GM10248 (cell line): ENCODE data around the gene RIMBP2.

Source experiments
- CTCF ChIA-PET: fragments of 300-600 bp; sonication (Branson Sonifier 250); formaldehyde crosslinking; extraction: SDS; loops from one replicate; lab custom pipeline; 2021; ENCODE audit warnings: antibody characterized with exemption; lab: Yijun Ruan, JAX
- POLR2A ChIA-PET: fragments of 350-650 bp; sonication (Branson Sonifier 250); formaldehyde crosslinking; extraction: SDS; loops from one replicate; lab custom pipeline; 2020; ENCODE audit warnings: antibody characterized with exemption; lab: Yijun Ruan, JAX
- DNase-seq: peaks from one replicate; pipeline ENCODE4 v3.0.0; 2012; ENCODE audit errors: extremely low spot score
- TF ChIP-seq, protein P1 (sequence below): IDR thresholded peaks from 2 replicates; pipeline ENCODE4 v1.5.1; 2012; ENCODE audit warnings: mild to moderate bottlenecking, low read depth; ENCODE audit errors: extremely low read depth, missing control alignments, control extremely low read depth

RIMBP2 gene

GRCh38 chr12:130423991-130424857, 291.9 kb downstream of the RIMBP2 start:
- CTCF ChIA-PET: no interaction called here
- POLR2A ChIA-PET: no interaction called here
- no peak for DNase-seq
- TF ChIP-seq, protein P1, sequence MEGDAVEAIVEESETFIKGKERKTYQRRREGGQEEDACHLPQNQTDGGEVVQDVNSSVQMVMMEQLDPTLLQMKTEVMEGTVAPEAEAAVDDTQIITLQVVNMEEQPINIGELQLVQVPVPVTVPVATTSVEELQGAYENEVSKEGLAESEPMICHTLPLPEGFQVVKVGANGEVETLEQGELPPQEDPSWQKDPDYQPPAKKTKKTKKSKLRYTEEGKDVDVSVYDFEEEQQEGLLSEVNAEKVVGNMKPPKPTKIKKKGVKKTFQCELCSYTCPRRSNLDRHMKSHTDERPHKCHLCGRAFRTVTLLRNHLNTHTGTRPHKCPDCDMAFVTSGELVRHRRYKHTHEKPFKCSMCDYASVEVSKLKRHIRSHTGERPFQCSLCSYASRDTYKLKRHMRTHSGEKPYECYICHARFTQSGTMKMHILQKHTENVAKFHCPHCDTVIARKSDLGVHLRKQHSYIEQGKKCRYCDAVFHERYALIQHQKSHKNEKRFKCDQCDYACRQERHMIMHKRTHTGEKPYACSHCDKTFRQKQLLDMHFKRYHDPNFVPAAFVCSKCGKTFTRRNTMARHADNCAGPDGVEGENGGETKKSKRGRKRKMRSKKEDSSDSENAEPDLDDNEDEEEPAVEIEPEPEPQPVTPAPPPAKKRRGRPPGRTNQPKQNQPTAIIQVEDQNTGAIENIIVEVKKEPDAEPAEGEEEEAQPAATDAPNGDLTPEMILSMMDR: no peak

DNA sequence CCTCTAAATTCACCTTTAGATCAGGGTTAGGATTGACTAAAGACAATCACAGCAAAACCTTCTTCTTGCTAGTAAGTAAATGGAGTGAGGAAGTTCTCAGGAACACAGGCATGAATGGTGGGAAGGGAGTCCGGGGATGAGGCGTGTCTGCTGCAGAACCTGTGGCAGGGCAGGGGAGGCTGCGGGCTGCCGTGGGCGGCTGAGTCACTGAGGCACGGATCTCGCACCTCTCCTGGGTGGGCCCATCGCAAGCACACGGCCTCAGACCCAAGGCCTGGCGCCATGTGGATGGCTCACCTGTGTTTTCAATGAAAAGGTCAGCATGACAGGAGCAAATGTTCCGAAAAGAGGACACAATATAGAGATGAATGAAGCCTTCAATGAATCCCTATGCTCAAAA, 293.0 kb downstream of the RIMBP2 start:
- ChIA-PET POLR2A (no interaction called here), CTCF (no interaction called here)
- DNase-seq: no peak
- TF ChIP-seq, protein P1: no peak

DNA sequence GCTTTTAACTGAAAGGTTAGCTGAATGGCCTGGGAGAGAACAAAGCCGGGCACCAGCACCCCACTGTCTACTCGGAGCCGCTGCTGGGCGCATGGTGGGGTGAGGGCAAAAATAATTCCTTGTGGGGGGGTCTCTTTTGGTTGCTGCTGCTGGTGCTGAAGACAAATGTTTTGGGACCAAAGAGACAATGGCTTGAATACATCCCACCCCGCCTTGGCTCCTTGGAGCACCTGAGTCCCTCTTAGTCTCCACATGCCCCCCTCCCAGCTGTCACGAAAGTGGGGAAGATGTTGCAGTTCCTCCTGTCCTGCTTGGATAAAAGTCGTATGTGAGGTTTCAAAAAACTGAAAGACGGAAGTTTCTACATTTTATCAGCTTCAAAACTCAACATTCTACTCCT, 293.4 kb downstream of the RIMBP2 start:
- DNase-seq: no peak
- POLR2A ChIA-PET: no interaction called here
- TF ChIP-seq, protein P1: no peak
- CTCF ChIA-PET: no interaction called here

DNA sequence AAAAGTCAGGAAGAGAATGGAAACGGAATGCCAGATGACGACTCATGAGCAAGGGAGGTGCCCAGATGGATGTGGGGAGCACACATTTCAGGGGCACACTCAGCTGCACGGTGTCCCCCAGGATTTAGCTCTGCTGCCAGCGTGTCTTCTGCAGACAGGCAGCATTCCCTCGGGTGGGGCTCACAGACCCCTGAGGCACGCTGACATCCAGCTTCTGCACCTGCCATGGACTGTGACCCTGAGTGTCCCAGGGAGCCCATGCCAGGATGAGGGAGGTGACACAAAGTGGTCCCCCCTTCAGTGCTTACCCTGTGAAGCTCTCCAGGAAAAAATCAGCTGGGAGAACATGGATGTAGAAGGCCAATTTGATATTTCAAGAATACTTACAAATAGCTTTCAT, 294.2 kb downstream of the RIMBP2 start:
- no peak for DNase-seq
- TF ChIP-seq, protein P1: no peak
- ChIA-PET POLR2A (no interaction called here), CTCF (interaction anchor here (1.4 kb wide), 1 partner anchor 10 kb away, joined by 3 read pairs; no protein-coding TSS in a partner anchor)

GRCh38 chr12:130420071-130420470, 296.0 kb downstream of the RIMBP2 start:
- ChIA-PET CTCF (no interaction called here), POLR2A (no interaction called here)
- TF ChIP-seq, protein P1: no peak
- DNase-seq: no peak

GRCh38 chr12:130419116-130419515, 297.0 kb downstream of the RIMBP2 start:
- no peak for DNase-seq
- POLR2A ChIA-PET: no interaction called here
- TF ChIP-seq, protein P1: no peak
- CTCF ChIA-PET: no interaction called here
